AG04450 (cell line): ENCODE data around the gene UROC1. TPM values are rescaled to one million over a fixed set of nuclear protein-coding genes. Genes with fewer than 3 reads are reported as not detected.

Experiments used
- CTCF ChIA-PET: fragments of 300-600, 350-600 bp; formaldehyde crosslinking; extraction: SDS; loops from one replicate; lab custom pipeline; 2022; ENCODE audit warnings: antibody characterized with exemption, inconsistent platforms; lab: Charles Lee
- POLR2A ChIA-PET: fragments of 350-600 bp; formaldehyde crosslinking; extraction: SDS; loops from one replicate; lab custom pipeline; 2021; ENCODE audit warnings: antibody characterized with exemption, inconsistent platforms; lab: Yijun Ruan, JAX
- DNase-seq: peaks from one replicate; pipeline ENCODE4 v3.0.0-alpha.2; 2011; ENCODE audit warnings: low read depth, low spot score
- H3K27ac ChIP-seq: one replicate; pipeline ENCODE4 v1.5.1; 2012; ENCODE audit warnings: low read depth, low read length, control low read depth
- H3K27me3 ChIP-seq: one replicate; pipeline ENCODE4 v1.6.0; 2012; ENCODE audit warnings: low read length; ENCODE audit not compliant: control insufficient read depth, insufficient read depth
- H3K4me3 ChIP-seq: 2 replicates; pipeline ENCODE4 v1.5.1; 2011; ENCODE audit warnings: mild to moderate bottlenecking, low read depth, low read length, control low read depth
- H3K9me3 ChIP-seq: 2 replicates; pipeline ENCODE4 v1.5.1; 2012; ENCODE audit warnings: low read length; ENCODE audit not compliant: control insufficient read depth, insufficient read depth
- CTCF ChIP-seq: IDR thresholded peaks from 2 replicates; pipeline ENCODE4 v1.5.1; 2011; ENCODE audit warnings: low read depth, low read length, control low read depth, inconsistent platforms
- polyA plus RNA-seq: library from polyadenylated mRNA; depleted of rRNA; stranded (reverse); fragments of >200 nt; gene quantifications from 2 replicates; pipeline ENCODE4 v1.2.3, GENCODE V29; 2011

UROC1 gene
- polyA plus RNA-seq, 1 experiment, result not detected

DNA sequence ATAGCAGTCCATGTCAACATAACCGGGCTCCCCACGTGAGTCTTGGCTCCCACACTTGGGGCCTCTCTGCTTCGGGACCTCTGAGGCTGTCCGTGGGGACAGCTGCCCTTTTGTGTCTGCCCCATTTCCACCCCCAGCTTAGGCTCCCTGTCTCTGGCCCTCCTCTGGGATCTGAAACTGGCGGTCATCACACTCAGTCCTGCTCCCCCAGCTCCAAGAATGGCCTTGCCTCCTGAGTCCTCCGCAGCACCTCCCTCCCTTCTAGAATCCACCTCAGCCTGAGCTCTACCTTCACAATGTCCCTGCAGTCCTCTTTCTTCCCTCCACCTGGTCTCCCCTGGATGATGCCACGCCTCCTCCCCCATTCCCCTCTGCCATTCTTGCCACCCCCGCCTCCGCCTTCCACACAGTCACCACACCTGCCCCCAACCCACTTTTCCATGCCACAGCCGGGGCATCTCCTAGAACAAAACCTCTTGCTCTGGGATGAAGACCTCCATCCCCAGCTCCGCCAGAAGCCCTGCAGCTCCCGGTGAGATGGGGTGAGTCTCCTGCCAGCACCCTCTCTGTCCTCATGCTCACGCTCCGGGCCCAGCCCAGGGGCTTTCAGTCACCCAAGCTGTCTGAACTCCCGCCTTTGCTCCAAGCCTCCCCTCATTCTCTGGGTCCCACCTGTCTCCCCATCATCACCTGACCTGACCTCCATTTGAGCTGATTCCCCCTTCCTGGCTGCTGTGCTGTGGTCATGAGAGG, 34.9 kb downstream of the UROC1 start:
- no peak for DNase-seq
- no peak overlapping the region for H3K4me3 ChIP-seq
- no peak for TF ChIP-seq CTCF
- ChIA-PET POLR2A (no interaction called here), CTCF (interaction anchor here (0.8 kb wide), 1 partner anchor 94 kb away, joined by 4 read pairs; no protein-coding TSS in a partner anchor)
- no peaks in the 10 kb centered on the region for H3K9me3 ChIP-seq
- H3K27me3 ChIP-seq, result peaks cover 16% of the 10 kb centered on the region
- H3K27ac ChIP-seq, result no peak overlapping the region

- peaks cover 16% of the 10 kb centered on the region for H3K27me3 ChIP-seq
- H3K4me3 ChIP-seq, result no peak overlapping the region
- no peak overlapping the region for H3K27ac ChIP-seq
- H3K9me3 ChIP-seq, result no peaks in the 10 kb centered on the region
- CTCF ChIA-PET, result interaction anchor here (0.8 kb wide), 1 partner anchor 93 kb away, joined by 4 read pairs; no protein-coding TSS in a partner anchor
- DNase-seq, result no peak
- no peak for TF ChIP-seq CTCF
- POLR2A ChIA-PET, result no interaction called here
Observed at GRCh38 chr3:126481808-126482502, 35.6 kb downstream of the UROC1 start.

GRCh38 chr3:126480861-126481260, 36.7 kb downstream of the UROC1 start:
- no peak for DNase-seq
- peaks cover 16% of the 10 kb centered on the region for H3K27me3 ChIP-seq
- H3K9me3 ChIP-seq, result no peaks in the 10 kb centered on the region
- H3K27ac ChIP-seq, result no peak overlapping the region
- no peak overlapping the region for H3K4me3 ChIP-seq
- POLR2A ChIA-PET, result no interaction called here
- TF ChIP-seq CTCF, result no peak
- CTCF ChIA-PET, result no interaction called here

DNA sequence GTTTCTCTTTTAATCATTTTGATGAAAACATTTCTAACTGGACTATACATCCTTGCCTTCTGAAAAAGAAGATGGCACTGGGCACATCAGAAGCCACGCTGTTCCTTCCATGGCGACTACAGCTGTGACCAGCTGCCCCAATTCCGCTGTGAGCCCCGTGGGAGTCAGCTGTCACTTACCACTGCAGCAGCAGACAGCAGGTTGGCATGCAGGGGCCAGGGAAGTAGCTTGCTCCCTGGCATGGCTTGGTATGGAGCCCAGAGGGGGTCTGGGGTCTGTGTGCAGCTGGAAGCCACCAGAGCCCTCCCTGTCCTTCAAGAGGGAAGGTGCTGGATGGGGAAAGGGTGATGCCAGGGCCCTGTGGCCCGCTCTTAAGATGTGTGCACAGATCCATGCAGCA, 37.4 kb downstream of the UROC1 start:
- no peak for DNase-seq
- ChIA-PET CTCF (no interaction called here), POLR2A (no interaction called here)

More for the DNA sequence above, 37.4 kb downstream of the UROC1 start:
- Histone ChIP-seq H3K27me3 (peaks cover 16% of the 10 kb centered on the region), H3K9me3 (no peaks in the 10 kb centered on the region), H3K27ac (no peak overlapping the region), H3K4me3 (no peak overlapping the region)
- no peak for TF ChIP-seq CTCF
